GM12801 (cell line): ENCODE results near the gene GIPC2.

Experiments used
- TF ChIP-seq, protein P1 (sequence below): IDR thresholded peaks from one replicate; pipeline ENCODE4 v1.5.1; 2011; ENCODE audit warnings: control low read depth; ENCODE audit not compliant: insufficient read length; ENCODE audit errors: extremely low read depth

GIPC2 gene

GRCh38 chr1:78019024-78019423, 26.7 kb upstream of the GIPC2 start:
- TF ChIP-seq, protein P1, sequence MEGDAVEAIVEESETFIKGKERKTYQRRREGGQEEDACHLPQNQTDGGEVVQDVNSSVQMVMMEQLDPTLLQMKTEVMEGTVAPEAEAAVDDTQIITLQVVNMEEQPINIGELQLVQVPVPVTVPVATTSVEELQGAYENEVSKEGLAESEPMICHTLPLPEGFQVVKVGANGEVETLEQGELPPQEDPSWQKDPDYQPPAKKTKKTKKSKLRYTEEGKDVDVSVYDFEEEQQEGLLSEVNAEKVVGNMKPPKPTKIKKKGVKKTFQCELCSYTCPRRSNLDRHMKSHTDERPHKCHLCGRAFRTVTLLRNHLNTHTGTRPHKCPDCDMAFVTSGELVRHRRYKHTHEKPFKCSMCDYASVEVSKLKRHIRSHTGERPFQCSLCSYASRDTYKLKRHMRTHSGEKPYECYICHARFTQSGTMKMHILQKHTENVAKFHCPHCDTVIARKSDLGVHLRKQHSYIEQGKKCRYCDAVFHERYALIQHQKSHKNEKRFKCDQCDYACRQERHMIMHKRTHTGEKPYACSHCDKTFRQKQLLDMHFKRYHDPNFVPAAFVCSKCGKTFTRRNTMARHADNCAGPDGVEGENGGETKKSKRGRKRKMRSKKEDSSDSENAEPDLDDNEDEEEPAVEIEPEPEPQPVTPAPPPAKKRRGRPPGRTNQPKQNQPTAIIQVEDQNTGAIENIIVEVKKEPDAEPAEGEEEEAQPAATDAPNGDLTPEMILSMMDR = no peak

- TF ChIP-seq, protein P1 = no peak
These were observed 16.0 kb upstream of the GIPC2 start for GRCh38 chr1:78029793-78030192.

- TF ChIP-seq, protein P1 = no peak
These were observed 12.6 kb upstream of the GIPC2 start for GRCh38 chr1:78032996-78033796.

- TF ChIP-seq, protein P1 = no peak
These were observed 12.0 kb upstream of the GIPC2 start for GRCh38 chr1:78033797-78034172.

DNA sequence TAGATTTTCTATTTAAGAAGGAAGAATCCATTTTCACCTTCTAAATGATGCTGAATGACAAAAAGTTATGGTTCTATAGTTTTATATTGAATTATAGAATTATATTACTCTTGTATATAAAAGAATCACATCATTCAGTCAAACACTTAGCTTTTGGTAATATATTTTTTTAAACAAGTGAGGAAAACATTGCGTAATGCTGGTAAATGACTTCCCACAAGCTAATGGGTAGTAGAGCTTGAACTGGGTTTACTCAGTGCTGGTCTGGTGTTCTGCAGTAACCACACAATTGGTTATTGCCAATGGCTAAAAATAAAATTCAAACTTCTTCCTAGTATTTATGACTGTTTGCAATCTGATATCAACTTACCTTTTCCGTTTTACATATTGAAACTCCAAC, 10.6 kb upstream of the GIPC2 start:
- TF ChIP-seq, protein P1 = no peak

- TF ChIP-seq, protein P1 = no peak
These were observed 9.3 kb upstream of the GIPC2 start for GRCh38 chr1:78036450-78036849.

- TF ChIP-seq, protein P1 = no peak
These were observed 7.7 kb upstream of the GIPC2 start for GRCh38 chr1:78038071-78038470.
